Bone marrow (tissue), 2 donors: ENCODE measurements around the gene LIFR.

Experiments
- DNase-seq, 2 donors: peaks; one replicate each; lab custom pipeline; 2025; lab: John Stamatoyannopoulos, UW

Gene LIFR

GRCh38 chr5:38548064-38548759 lies 8.2 kb downstream of the LIFR start:
- DNase-seq = no peak

GRCh38 chr5:38547257-38547656 lies 9.2 kb downstream of the LIFR start:
- no peak for DNase-seq

DNA sequence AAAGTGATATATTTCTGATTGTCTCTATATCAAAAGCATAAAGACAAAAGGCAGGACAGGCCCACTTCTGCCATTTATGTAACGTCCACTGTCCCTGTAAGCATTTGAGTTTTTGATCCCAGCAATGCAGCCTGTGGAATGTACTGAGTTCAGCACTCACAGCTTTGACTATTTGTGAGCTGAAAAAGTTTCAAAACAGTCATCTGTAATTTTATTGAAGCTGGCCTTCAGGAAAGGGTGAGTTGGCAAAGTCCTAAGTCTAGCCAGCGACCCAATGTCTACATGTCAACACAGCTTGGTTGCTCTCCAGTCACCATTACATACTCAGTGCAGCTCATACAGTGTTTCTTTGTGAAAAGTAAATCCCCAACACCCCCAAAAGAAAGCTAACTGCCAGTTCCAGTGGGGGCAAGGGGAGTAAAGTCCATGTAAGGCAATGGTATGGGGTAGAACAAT lies 9.7 kb downstream of the LIFR start:
- DNase-seq = no peak

DNA sequence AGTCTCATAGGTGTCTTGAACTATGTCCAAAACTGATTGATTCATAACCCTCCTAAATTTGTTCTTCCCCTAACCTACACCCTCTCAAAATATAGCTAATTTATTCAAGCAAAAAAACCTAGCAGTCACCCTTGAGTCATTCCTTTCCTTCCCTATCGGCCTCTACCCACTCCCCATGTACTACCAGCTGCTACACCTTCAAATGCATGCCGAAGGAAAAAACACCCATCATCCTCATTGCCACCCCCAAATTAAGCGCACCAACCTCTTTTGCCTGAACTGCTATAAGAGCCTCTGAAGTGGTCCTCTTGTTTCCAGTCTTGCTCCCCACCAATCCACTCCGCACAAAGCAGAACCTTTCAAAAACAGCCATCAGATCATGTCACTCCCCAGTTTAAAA lies 12.6 kb downstream of the LIFR start:
- DNase-seq = no peak

DNA sequence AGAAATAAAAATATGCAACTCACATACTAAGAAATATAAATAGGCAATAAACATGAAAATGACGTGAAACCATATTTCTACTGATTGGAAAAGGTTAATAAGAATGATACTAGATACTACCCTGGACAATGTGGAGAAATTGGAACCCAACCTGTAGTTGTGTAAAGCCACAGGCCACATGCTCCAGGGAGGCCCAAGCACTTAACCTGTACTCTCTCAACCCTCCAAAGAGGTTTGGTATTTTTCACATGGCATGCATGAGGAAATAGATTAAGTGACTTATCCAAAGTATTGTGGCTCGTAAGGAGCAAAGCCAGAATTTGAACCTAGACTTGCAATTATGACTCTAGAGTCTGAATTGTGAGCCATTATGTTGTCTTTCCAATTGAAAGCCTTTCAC lies 13.4 kb downstream of the LIFR start:
- DNase-seq = no peak

DNA sequence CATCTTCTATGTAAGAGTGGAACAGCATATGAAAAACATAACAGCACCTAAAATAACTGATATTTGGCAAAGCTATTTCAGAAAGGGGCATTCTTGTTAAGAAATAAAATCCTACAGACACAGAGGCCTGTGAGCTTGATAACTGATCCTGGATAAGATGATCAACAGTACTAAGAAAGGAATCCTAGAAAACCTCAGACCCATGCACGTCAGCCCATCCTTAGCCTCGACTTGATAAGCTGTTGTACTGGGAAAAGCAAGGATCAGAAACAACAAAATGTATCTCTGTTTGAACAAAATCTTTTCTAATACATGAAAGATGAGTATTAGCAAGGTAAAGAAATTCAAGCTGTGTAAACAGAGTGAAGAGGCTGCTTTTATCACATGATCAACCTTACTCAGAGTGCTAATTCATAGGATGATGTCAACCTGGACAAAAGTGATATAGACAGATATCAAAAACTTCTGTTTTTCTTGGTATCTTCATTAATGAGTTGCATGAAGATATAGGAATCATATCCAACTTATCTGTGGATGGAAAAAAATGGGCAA lies 15.2 kb downstream of the LIFR start:
- no peak for DNase-seq

- DNase-seq = no peak
These were observed 16.1 kb downstream of the LIFR start for GRCh38 chr5:38540314-38540713.

- DNase-seq = no peak
These were observed 18.3 kb downstream of the LIFR start for GRCh38 chr5:38538161-38538560.

DNA sequence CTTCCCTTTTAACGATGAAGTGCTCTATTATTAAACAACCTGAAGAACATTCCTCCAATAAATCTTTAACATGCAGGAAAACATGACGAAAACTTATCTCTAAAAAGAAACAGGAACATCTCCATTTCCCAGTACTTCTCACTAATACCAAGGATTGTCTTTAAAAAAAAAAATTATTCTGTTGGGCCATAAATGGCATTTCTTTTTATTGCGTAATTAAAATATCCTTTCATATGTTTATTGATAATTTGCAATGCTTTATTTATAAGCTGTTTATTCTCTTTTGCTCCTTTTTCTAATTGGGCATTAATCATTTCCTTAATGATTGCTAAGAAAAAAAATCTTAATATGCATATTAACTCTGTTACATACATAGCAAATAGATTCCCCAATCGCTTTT lies 18.9 kb downstream of the LIFR start:
- DNase-seq = no peak

- no peak for DNase-seq
These were observed 19.5 kb downstream of the LIFR start for GRCh38 chr5:38536968-38537367.

- DNase-seq = no peak
These were observed 20.6 kb downstream of the LIFR start for GRCh38 chr5:38535845-38536244.

- no peak for DNase-seq
These were observed 21.1 kb downstream of the LIFR start for GRCh38 chr5:38535248-38535750.

DNA sequence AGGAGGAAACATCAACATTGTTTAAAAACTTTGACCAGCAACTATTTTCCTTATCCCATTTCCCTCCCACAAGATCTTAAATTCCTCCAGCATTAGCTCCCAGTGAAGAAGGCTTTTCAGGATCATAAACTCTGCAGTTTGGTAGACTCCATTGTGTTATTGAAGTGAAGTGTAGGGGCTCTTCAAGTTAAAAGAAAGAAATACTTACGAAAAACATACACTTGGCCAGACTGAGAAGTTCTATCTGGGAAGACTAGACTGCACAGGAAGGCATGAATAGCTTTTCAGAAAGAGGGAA lies 22.3 kb downstream of the LIFR start:
- DNase-seq = no peak

- DNase-seq = no peak
These were observed 22.9 kb downstream of the LIFR start for GRCh38 chr5:38533286-38534155.

- DNase-seq = no peak
These were observed 24.2 kb downstream of the LIFR start for GRCh38 chr5:38532165-38532669.

DNA sequence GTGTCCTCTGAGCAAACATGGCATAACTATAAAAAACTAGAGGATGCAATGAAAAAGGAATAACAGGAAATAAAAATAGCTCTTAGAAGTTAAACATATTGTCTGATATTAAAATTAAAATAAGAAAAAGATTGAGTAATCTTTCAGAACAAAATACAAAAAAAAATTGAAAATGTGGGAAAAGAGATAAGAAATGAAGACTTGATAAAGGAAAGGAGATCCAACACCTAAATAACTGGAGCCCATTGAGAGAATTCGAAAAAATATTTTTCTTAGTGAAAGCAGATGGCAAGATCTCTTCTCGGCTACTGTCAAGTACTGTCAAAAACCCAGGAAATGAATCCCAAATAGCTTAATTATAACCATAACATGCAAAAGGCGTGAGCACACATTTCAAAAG lies 24.9 kb downstream of the LIFR start:
- no peak for DNase-seq

DNA sequence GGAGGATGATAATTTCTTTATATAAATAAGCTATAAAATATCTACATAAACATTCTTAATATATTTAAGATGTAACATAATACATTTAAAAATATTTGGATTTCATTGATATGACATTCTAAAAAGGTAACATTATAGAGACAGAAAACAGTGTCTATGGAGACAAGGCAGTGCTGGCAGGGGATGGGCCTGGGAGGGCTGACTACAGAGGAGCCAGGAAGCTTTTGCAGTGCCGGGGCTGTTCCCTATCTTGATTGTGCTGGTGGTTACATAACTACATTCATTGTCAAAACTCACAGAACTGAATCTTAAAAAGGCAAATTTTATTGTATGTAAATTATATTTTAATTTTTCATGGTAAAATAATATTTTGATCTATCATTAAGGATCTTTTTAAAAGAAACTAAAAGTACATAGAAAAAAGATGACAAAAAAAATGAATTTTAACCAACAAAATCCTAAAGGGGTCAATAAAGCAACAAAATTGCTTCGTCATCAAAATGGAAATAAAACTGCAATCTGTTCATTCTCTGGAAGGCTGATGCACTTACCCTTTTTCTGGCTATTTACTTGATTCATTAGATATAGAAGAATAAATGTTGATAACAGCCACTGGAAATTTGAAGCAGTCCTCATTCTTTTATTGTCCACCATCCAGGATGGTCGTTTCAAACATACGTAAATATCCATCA lies 26.3 kb downstream of the LIFR start:
- no peak for DNase-seq

DNA sequence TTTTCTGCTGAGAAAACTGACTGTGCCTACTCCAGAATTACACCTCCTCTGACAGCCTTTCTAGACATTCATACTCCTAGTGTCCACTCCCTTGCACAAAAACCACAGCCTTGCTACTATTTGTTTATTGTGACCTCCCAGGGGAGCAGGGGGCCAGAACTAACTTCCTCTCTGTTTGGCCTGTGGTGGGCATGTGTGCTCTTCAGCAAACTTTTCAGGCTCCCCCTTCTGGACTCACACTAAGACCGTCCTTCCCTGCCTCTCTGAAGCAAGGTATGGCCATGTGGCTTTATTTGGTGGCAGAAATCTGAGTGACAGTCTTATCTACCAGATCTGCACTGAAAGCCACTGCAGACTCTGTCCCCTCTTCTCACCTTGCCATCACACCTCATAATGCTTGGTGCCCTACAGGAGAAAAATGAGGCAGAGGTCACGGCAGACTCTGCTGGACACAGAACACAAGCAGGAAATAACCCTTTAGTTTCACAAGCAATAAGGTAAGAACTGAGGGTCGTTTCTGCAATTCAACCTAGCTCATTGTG lies 28.2 kb downstream of the LIFR start:
- no peak for DNase-seq

DNA sequence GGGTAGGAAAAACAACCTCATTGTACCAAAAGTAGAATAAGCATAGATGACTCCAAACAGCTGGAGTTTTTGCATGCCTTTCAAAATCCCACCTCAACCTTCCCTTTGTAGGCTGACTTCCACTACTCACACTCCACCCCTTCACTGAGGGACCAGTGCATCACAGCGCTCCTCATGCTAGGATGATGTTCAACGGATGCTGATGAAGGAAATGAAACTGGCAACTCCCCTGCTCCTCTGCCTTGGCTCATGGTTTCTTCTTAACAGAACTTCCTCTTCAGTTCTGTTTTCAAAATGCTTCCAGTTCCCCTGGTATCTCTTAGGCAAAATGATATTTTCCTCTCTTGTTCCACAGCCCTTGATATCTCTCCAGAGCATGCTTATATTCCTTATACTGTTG lies 29.0 kb downstream of the LIFR start:
- no peak for DNase-seq

GRCh38 chr5:38524022-38524421 lies 32.4 kb downstream of the LIFR start:
- no peak for DNase-seq

DNA sequence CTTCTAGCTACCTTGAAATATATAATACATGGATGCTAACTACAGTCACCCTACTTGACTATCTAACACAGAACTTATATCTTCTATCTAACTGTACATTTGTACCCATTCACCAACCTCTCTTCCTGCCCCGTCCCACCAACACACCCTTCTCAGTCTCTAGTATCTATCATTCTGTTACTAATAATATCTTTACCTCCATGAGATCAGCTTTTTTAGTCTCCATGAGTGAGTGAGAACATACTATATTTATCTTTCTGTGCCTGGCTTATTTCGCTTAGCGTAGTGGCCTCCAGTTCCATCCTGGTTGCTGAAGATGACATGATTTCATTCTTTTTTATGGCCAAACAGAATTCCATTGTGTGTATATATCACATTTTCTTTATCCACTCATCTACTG lies 37.0 kb downstream of the LIFR start:
- DNase-seq = no peak

- no peak for DNase-seq
These were observed 38.1 kb downstream of the LIFR start for GRCh38 chr5:38518341-38518740.
